Peyer's patch (tissue), 4 donors: ENCODE data around the gene CYP27A1. TPM values are rescaled to one million over a fixed set of nuclear protein-coding genes. Genes with fewer than 3 reads are reported as not detected.

Experiments
- DNase-seq, 3 donors: peaks; one replicate each; pipeline ENCODE4 v3.0.0-alpha.2; 2017 to 2019
- H3K27ac ChIP-seq, 4 donors: fragments of 200-600 bp; sonication (generic); one replicate each; pipeline ENCODE4 v1.5.1; 2016 to 2019
- H3K27me3 ChIP-seq, 2 donors: fragments of 200-600 bp; sonication (generic); one replicate each; pipeline ENCODE4 v1.5.1; 2019
- H3K36me3 ChIP-seq, 3 donors: fragments of 200-600 bp; sonication (generic); one replicate each; pipeline ENCODE4 v1.5.1; 2016 to 2019
- H3K4me1 ChIP-seq, 4 donors: fragments of 200-600 bp; sonication (generic); one replicate each; pipeline ENCODE4 v1.5.1; 2016 to 2019
- H3K4me3 ChIP-seq, 4 donors: fragments of 200-600 bp; sonication (generic); 1 replicate in 3 of 4; 2 replicates in 1 of 4; pipeline ENCODE4 v1.5.1; 2016 to 2019; ENCODE audit warnings: mild to moderate bottlenecking in 1 of 4
- H3K9me3 ChIP-seq, 4 donors: fragments of 200-600 bp; sonication (generic); one replicate each; pipeline ENCODE4 v1.5.1; 2016 to 2019; ENCODE audit warnings: mild to moderate bottlenecking in 1 of 4
- CTCF ChIP-seq, 6 experiments: fragments of 450-650 bp in 4 of 6; fragments of 200-600 bp in 2 of 6; sonication (generic) in 1 of 6; IDR thresholded peaks; one replicate each; pipeline ENCODE4 v1.5.1; 2017 to 2019; ENCODE audit warnings: antibody characterized with exemption in 6 of 6, mild to moderate bottlenecking in 3 of 6, moderate library complexity in 1 of 6
- POLR2A ChIP-seq, 2 donors: fragments of 450-650 bp; IDR thresholded peaks; one replicate each; pipeline ENCODE4 v1.5.1; 2017; ENCODE audit warnings: antibody characterized with exemption in 2 of 2, mild to moderate bottlenecking in 2 of 2, moderate library complexity in 2 of 2
- total RNA-seq, 4 donors: library from RNA; depleted of rRNA; stranded (reverse); fragments of >200 nt; gene quantifications; one replicate each; pipeline ENCODE4 v1.1.0, GENCODE V29; 2016

Gene CYP27A1
- total RNA-seq, 4 donors from 2014 or later: 68.5 to 277 (median 168) TPM

- H3K27ac ChIP-seq: no peak overlapping the region
- H3K4me3 ChIP-seq: no peak overlapping the region
- no peaks in the 10 kb centered on the region for H3K27me3 ChIP-seq
- no peak for DNase-seq
- H3K36me3 ChIP-seq: peaks cover 0 to 52% (median 0%) of the 10 kb centered on the region in 3 donors
- no peaks in the 10 kb centered on the region for H3K9me3 ChIP-seq
- TF ChIP-seq CTCF (IDR thresholded peaks at IDR 0.05) (no peak), POLR2A (IDR thresholded peaks at IDR 0.05) (no peak)
- no peaks in the 10 kb centered on the region for H3K4me1 ChIP-seq
Measured at GRCh38 chr2:218815649-218816048, 33.7 kb downstream of the CYP27A1 start.

GRCh38 chr2:218816561-218817011 lies 34.6 kb downstream of the CYP27A1 start:
- H3K4me1 ChIP-seq: no peaks in the 10 kb centered on the region
- no peak for DNase-seq
- no peak overlapping the region for H3K4me3 ChIP-seq
- TF ChIP-seq POLR2A (IDR thresholded peaks at IDR 0.05): no peak
- no peaks in the 10 kb centered on the region for H3K9me3 ChIP-seq
- H3K36me3 ChIP-seq: peaks cover 0 to 48% (median 0%) of the 10 kb centered on the region in 3 donors
- H3K27ac ChIP-seq: no peak overlapping the region
- no peaks in the 10 kb centered on the region for H3K27me3 ChIP-seq

GRCh38 chr2:218819093-218819492 lies 37.1 kb downstream of the CYP27A1 start:
- Histone ChIP-seq H3K27me3 (no peaks in the 10 kb centered on the region), H3K27ac (no peak overlapping the region), H3K4me3 (no peak overlapping the region), H3K9me3 (no peaks in the 10 kb centered on the region), H3K36me3 (peaks cover 0 to 30% (median 0%) of the 10 kb centered on the region in 3 donors), H3K4me1 (no peaks in the 10 kb centered on the region)
- DNase-seq: no peak
- TF ChIP-seq CTCF (IDR thresholded peaks at IDR 0.05) (no peak), POLR2A (IDR thresholded peaks at IDR 0.05) (no peak)

- Histone ChIP-seq H3K4me3 (no peak overlapping the region), H3K4me1 (no peaks in the 10 kb centered on the region), H3K36me3 (peaks cover 0 to 13% (median 0%) of the 10 kb centered on the region in 3 donors), H3K27me3 (no peaks in the 10 kb centered on the region), H3K27ac (no peak overlapping the region), H3K9me3 (no peaks in the 10 kb centered on the region)
- peak in 1 of 3 donors; percentile 25 for DNase-seq
- TF ChIP-seq POLR2A (IDR thresholded peaks at IDR 0.05): no peak
- no peak for TF ChIP-seq CTCF (IDR thresholded peaks at IDR 0.05)
Measured at GRCh38 chr2:218820746-218821369, 38.9 kb downstream of the CYP27A1 start.

GRCh38 chr2:218821605-218822211 lies 39.8 kb downstream of the CYP27A1 start:
- H3K4me3 ChIP-seq: no peak overlapping the region
- TF ChIP-seq POLR2A (IDR thresholded peaks at IDR 0.05): no peak
- peaks cover 0 to 9% (median 0%) of the 10 kb centered on the region in 3 donors for H3K36me3 ChIP-seq
- no peaks in the 10 kb centered on the region for H3K4me1 ChIP-seq
- no peaks in the 10 kb centered on the region for H3K27me3 ChIP-seq
- peak in 1 of 3 donors; percentile 17 for DNase-seq
- H3K27ac ChIP-seq: no peak overlapping the region
- no peaks in the 10 kb centered on the region for H3K9me3 ChIP-seq

GRCh38 chr2:218822622-218823021 lies 40.7 kb downstream of the CYP27A1 start:
- peak in 1 of 3 donors; percentile 17 for DNase-seq
- TF ChIP-seq CTCF (IDR thresholded peaks at IDR 0.05): no peak
- TF ChIP-seq POLR2A (IDR thresholded peaks at IDR 0.05): no peak
- Histone ChIP-seq H3K4me3 (no peak overlapping the region), H3K9me3 (no peaks in the 10 kb centered on the region), H3K27me3 (no peaks in the 10 kb centered on the region), H3K27ac (no peak overlapping the region), H3K4me1 (no peaks in the 10 kb centered on the region), H3K36me3 (peaks cover 0 to 9% (median 0%) of the 10 kb centered on the region in 3 donors)
